Smooth muscle cell of the umbilical artery (primary cell): ENCODE data around the gene EXOC1. TPM values are rescaled to one million over a fixed set of nuclear protein-coding genes. Genes with fewer than 3 reads are reported as not detected.

Experiments
- total RNA-seq: library from RNA; depleted of rRNA; stranded (reverse); fragments of >200 nt; gene quantifications from 2 replicates; pipeline ENCODE4 v1.2.3, GENCODE V29; 2014

The EXOC1 gene
- total RNA-seq: 46.0 and 69.5 TPM in 2 replicates

GRCh38 chr4:55853484-55854046, at the start of gene EXOC1:
Gene EXOC1, plus strand, starts transcription at chr4:55853648. Its CDS starts 4,676 bp downstream, at chr4:55858324.

GRCh38 chr4:55819634-55820033, 33.8 kb upstream of the EXOC1 start, which contains the start of gene EXOC1L:
Gene EXOC1L, plus strand, starts transcription at chr4:55819790. Its CDS starts 237 bp downstream, at chr4:55820027.

GRCh38 chr4:55948726-55949481, 95.5 kb downstream of the EXOC1 start, which contains the start of gene CEP135:
Gene CEP135, plus strand, starts transcription at chr4:55948945. Its CDS starts 3,186 bp downstream, at chr4:55952131.

Other genes starting within 250 kb of the EXOC1 start
- not detected in 2 replicates for gene NMU, start 217.3 kb upstream of the EXOC1 start, total RNA-seq
- not detected in 2 replicates for gene EXOC1L, start 33.9 kb upstream of the EXOC1 start, total RNA-seq
- gene CEP135, start 95.3 kb downstream of the EXOC1 start, total RNA-seq: 8.3 and 11.2 TPM in 2 replicates